Measurements from ENCODE around the gene NAV2. TPM values are rescaled to one million over a fixed set of nuclear protein-coding genes. Genes with fewer than 3 reads are reported as not detected.

Gene NAV2
- polyA plus RNA-seq, 1 donor = 8.1 TPM

DNA sequence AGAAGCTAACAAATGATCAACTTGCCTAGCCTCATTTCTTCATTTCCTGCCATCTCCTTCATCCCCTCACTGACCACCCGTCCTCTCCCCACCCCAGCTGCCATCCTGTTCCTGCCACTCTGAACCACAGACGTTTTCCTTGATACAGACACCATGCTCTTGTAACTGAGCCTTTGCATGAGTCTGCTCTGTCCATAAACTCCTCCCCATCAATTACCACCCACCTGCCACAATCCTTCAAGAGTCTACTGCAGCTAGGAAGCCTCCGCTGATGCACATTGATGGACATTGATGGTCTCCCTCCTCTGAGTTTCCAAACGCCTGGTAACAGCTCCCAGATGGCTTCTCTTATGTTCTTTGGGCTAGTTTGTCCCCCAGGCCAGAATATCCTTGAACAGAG, 253.8 kb downstream of the NAV2 start:
- DNase-seq = no peak
- Histone ChIP-seq H3K27me3 (ENCODE audit: control insufficient read depth, insufficient read depth, low read length) (no peaks in the 10 kb centered on the region), H3K9me3 (ENCODE audit: control insufficient read depth, low read depth, low read length) (no peaks in the 10 kb centered on the region), H3K4me1 (ENCODE audit: control insufficient read depth, insufficient read depth, low read length) (peaks cover 3% of the 10 kb centered on the region), H3K4me3 (ENCODE audit: low read length) (no peak overlapping the region), H3K36me3 (ENCODE audit: control insufficient read depth, insufficient read depth, low read length) (no peaks in the 10 kb centered on the region), H3K27ac (ENCODE audit: low read length) (no peak overlapping the region)
- 100% methylated on average over 1 of the region's 4 CpGs for WGBS (ENCODE audit: insufficient coverage, low lambda C conversion rate)

DNA sequence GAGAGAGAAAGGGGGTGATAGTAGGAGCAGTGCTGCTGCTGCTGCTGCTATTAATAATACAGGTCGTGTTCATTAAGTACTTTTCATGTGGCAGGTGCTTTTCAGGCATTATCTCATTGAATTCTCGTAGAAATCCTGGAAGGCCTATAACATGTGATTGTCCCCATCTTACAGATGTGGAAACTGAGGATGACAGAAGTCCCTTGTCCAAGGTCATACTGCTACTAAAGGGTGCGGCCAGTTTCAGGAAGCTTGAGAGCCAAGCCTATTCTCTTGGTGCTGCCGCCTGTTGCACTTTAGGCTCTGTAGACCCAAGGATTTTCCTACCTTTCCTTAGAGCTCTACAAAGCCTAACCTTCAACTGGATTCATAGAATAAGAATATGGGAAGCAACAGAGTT, 254.3 kb downstream of the NAV2 start:
- no peaks in the 10 kb centered on the region for H3K9me3 ChIP-seq (ENCODE audit: control insufficient read depth, low read depth, low read length)
- no peak overlapping the region for H3K27ac ChIP-seq (ENCODE audit: low read length)
- peaks cover 3% of the 10 kb centered on the region for H3K4me1 ChIP-seq (ENCODE audit: control insufficient read depth, insufficient read depth, low read length)
- no peak for DNase-seq
- no CpG with 5 or more reads among the region's 4 CpGs for WGBS (ENCODE audit: insufficient coverage, low lambda C conversion rate)
- no peaks in the 10 kb centered on the region for H3K27me3 ChIP-seq (ENCODE audit: control insufficient read depth, insufficient read depth, low read length)
- no peak overlapping the region for H3K4me3 ChIP-seq (ENCODE audit: low read length)
- H3K36me3 ChIP-seq (ENCODE audit: control insufficient read depth, insufficient read depth, low read length) = no peaks in the 10 kb centered on the region

DNA sequence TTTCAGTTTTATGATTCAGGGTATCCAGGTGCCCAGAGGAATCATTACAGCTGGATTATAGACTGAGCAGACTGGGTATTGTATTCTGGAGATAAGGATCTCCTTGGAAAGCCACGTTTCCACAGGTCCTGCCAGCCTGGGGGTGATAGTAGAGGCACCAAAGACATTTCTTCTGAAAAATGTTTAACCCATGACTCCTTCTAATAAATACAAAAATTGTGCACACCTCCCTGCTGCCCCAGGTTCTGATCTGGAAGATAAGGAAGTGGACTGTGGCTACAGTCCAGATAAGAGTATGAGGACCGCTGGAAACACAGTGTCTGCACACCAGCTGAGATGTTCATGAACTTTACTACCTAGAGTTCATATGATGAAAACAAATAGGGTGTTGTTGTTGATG, 255.2 kb downstream of the NAV2 start:
- peaks cover 8% of the 10 kb centered on the region for H3K4me1 ChIP-seq (ENCODE audit: control insufficient read depth, insufficient read depth, low read length)
- no peak overlapping the region for H3K4me3 ChIP-seq (ENCODE audit: low read length)
- no peak for DNase-seq
- no CpG with 5 or more reads among the region's 2 CpGs for WGBS (ENCODE audit: insufficient coverage, low lambda C conversion rate)
- no peaks in the 10 kb centered on the region for H3K27me3 ChIP-seq (ENCODE audit: control insufficient read depth, insufficient read depth, low read length)
- no peaks in the 10 kb centered on the region for H3K36me3 ChIP-seq (ENCODE audit: control insufficient read depth, insufficient read depth, low read length)
- H3K27ac ChIP-seq (ENCODE audit: low read length) = no peak overlapping the region
- H3K9me3 ChIP-seq (ENCODE audit: control insufficient read depth, low read depth, low read length) = no peaks in the 10 kb centered on the region

DNA sequence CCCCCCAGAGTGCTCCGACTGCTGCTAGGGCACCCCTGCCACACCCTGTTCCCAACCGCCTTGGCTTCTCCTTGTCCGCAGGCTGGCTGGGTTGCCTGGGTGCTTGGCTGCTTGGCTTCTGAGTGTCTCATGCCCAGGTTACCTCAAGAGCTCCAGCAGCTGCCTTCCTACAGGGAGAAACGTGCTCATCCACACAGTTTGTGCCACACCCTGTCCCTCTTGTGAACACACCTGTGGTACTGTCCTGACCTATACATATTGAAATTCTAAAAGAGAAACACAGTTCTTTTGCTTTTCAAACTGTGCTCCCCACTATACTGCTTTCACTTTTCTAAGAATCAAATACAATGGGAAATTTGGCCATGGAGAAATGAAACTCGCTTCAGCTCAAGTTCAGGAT, 256.2 kb downstream of the NAV2 start:
- H3K27ac ChIP-seq (ENCODE audit: low read length) = no peak overlapping the region
- no peaks in the 10 kb centered on the region for H3K36me3 ChIP-seq (ENCODE audit: control insufficient read depth, insufficient read depth, low read length)
- H3K4me1 ChIP-seq (ENCODE audit: control insufficient read depth, insufficient read depth, low read length) = peaks cover 18% of the 10 kb centered on the region
- no peak for DNase-seq
- H3K9me3 ChIP-seq (ENCODE audit: control insufficient read depth, low read depth, low read length) = no peaks in the 10 kb centered on the region
- no peaks in the 10 kb centered on the region for H3K27me3 ChIP-seq (ENCODE audit: control insufficient read depth, insufficient read depth, low read length)
- WGBS (ENCODE audit: insufficient coverage, low lambda C conversion rate) = no CpG with 5 or more reads among the region's 5 CpGs
- no peak overlapping the region for H3K4me3 ChIP-seq (ENCODE audit: low read length)

DNA sequence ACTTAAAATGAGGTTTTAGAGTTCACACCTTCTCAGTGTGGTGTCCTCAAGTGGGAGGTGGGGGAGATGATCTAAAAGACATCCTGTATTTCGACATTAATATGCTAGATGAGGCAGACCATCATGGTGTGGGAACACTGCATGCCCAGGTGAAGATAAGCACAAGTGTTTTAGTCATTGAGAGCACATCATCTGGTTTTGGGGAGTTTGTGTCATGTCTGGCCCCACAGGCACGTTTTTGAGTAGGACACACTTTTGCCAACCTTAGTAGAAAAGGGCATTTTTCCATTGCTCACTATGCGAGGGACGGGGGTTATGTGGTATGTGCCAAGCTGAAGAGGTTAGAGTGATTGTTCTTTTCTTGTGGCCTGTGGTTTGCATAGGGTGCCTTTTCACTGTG, 258.3 kb downstream of the NAV2 start:
- no peak for DNase-seq
- no peak overlapping the region for H3K27ac ChIP-seq (ENCODE audit: low read length)
- peaks cover 19% of the 10 kb centered on the region for H3K4me1 ChIP-seq (ENCODE audit: control insufficient read depth, insufficient read depth, low read length)
- H3K9me3 ChIP-seq (ENCODE audit: control insufficient read depth, low read depth, low read length) = no peaks in the 10 kb centered on the region
- no peaks in the 10 kb centered on the region for H3K27me3 ChIP-seq (ENCODE audit: control insufficient read depth, insufficient read depth, low read length)
- no peaks in the 10 kb centered on the region for H3K36me3 ChIP-seq (ENCODE audit: control insufficient read depth, insufficient read depth, low read length)
- no CpG with 5 or more reads among the region's 4 CpGs for WGBS (ENCODE audit: insufficient coverage, low lambda C conversion rate)
- H3K4me3 ChIP-seq (ENCODE audit: low read length) = no peak overlapping the region

DNA sequence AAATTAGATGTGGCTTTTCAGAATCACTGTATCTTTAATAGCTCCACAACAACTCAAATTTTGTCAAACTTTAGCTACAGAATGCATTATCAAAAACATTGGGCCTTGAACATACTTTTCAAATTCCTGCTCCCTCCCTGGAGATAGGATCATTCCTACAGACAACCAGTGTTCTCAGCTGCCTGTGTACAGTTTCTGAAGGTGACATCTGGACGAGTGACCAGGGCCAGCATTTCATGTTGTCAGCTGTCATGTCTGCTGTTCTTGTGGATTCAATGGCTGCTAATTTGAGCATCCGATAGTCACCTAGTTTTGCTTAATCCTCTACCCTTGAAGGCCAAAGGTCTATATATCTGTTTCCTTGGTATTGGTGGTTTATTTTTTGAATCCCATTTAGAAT, 259.5 kb downstream of the NAV2 start:
- whole genome bisulfite sequencing (ENCODE audit: insufficient coverage, low lambda C conversion rate) = no CpG with 5 or more reads among the region's 2 CpGs
- Histone ChIP-seq H3K9me3 (ENCODE audit: control insufficient read depth, low read depth, low read length) (no peaks in the 10 kb centered on the region), H3K4me3 (ENCODE audit: low read length) (no peak overlapping the region), H3K4me1 (ENCODE audit: control insufficient read depth, insufficient read depth, low read length) (peaks cover 30% of the 10 kb centered on the region), H3K27me3 (ENCODE audit: control insufficient read depth, insufficient read depth, low read length) (no peaks in the 10 kb centered on the region), H3K27ac (ENCODE audit: low read length) (no peak overlapping the region), H3K36me3 (ENCODE audit: control insufficient read depth, insufficient read depth, low read length) (no peaks in the 10 kb centered on the region)
- DNase-seq = no peak

DNA sequence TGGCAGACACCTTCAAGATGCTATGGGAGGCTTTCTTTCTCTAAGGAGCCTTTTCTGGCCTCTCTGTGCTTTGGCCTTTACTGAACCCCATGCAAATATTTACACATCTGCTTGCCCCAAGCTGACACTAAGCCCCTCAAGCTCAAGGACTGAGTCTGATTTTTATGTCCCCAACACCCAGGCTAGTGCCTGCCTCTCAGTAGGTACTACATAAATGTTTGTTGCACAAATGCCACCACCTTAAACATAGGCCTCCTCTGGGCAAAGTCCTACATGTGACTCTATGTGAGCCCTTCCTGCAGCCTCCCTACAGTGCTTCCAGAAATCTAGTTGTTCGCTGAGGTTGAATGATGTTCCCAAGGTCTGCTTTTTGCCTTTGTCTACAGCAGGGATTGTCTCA, 260.0 kb downstream of the NAV2 start:
- Histone ChIP-seq H3K9me3 (ENCODE audit: control insufficient read depth, low read depth, low read length) (no peaks in the 10 kb centered on the region), H3K4me3 (ENCODE audit: low read length) (no peak overlapping the region), H3K36me3 (ENCODE audit: control insufficient read depth, insufficient read depth, low read length) (no peaks in the 10 kb centered on the region), H3K4me1 (ENCODE audit: control insufficient read depth, insufficient read depth, low read length) (peaks cover 31% of the 10 kb centered on the region), H3K27ac (ENCODE audit: low read length) (peak overlapping the region; percentile 43), H3K27me3 (ENCODE audit: control insufficient read depth, insufficient read depth, low read length) (no peaks in the 10 kb centered on the region)
- DNase-seq = peak; percentile 50 to 82
- WGBS (ENCODE audit: insufficient coverage, low lambda C conversion rate) = no CpG with 5 or more reads among the region's 1 CpG

DNA sequence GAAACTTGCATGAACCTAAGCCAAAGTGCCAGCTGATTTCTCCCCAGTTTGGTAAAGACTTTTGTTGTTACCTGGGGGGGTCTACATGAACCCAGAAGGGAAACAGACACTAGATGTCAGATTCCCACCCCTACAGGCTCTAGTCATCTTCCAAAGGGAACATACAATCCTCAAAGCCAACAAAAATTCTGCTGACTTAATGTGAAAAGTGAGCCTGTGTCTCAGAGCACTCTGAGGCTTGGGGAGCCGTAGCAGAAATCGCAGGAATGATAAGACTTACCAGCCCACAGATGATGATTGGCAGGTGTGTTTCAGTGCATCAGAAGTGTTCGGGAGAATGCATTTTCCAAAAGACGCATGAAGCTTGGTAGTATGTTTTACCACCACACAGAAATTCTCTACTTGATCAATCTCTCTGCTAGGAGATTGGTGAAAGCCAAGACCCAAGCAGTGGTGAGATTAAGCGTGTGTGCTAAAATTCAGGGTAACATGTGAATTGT, 260.5 kb downstream of the NAV2 start:
- H3K27ac ChIP-seq (ENCODE audit: low read length) = peak overlapping the region; percentile 43
- H3K27me3 ChIP-seq (ENCODE audit: control insufficient read depth, insufficient read depth, low read length) = no peaks in the 10 kb centered on the region
- H3K9me3 ChIP-seq (ENCODE audit: control insufficient read depth, low read depth, low read length) = no peaks in the 10 kb centered on the region
- no CpG with 5 or more reads among the region's 5 CpGs for WGBS (ENCODE audit: insufficient coverage, low lambda C conversion rate)
- no peaks in the 10 kb centered on the region for H3K36me3 ChIP-seq (ENCODE audit: control insufficient read depth, insufficient read depth, low read length)
- no peak for DNase-seq
- H3K4me1 ChIP-seq (ENCODE audit: control insufficient read depth, insufficient read depth, low read length) = peaks cover 29% of the 10 kb centered on the region
- H3K4me3 ChIP-seq (ENCODE audit: low read length) = no peak overlapping the region

DNA sequence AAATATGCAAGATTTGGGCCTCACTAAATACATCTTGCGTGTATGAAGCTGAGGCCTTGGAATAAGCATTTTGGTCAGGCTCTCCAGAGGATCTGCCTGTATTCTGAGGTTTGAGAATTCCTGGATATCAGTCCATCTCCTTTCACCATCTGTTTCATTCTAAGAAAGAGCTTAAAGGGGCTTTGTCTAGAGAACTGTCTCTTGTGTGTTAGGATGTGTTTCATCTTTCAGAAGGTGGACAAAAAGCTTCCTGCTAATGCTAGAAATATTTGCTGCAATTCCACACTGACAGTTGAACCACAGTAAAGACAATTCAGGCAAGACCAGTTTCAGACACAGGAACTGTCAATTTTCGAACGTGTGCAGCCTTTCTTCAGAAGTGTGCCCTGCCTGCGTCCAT, 262.2 kb downstream of the NAV2 start:
- WGBS (ENCODE audit: insufficient coverage, low lambda C conversion rate) = 95% methylated on average over 3 of the region's 4 CpGs
- Histone ChIP-seq H3K36me3 (ENCODE audit: control insufficient read depth, insufficient read depth, low read length) (no peaks in the 10 kb centered on the region), H3K4me3 (ENCODE audit: low read length) (no peak overlapping the region), H3K27ac (ENCODE audit: low read length) (no peak overlapping the region), H3K4me1 (ENCODE audit: control insufficient read depth, insufficient read depth, low read length) (peaks cover 40% of the 10 kb centered on the region), H3K27me3 (ENCODE audit: control insufficient read depth, insufficient read depth, low read length) (no peaks in the 10 kb centered on the region), H3K9me3 (ENCODE audit: control insufficient read depth, low read depth, low read length) (no peaks in the 10 kb centered on the region)
- DNase-seq = no peak

DNA sequence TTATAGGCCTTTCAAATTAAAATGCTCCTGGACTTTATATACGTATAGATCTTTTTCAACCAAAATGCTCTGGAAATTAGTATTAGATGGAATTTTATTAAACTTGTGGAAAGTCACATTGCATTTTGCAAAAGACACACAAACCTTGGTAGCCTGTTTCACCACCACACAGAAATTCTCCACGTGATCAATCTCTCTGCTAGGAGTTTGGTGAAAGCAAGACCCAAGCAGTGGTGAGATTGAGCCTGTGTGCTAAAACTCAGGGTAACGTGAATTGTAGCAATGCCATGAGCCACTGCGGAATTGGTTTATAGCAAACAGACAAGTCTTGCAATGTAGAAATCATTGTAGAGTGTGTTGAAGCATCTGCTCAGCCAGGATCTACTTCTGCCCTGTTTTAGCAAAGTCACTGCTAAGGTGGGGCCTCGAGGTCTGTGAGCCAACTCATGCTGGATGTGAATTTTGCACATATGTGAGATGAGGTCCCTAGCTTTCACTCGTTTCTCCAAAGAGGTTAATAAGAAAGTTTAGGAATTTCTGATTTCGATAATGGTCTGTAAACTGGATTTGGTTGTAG, 262.9 kb downstream of the NAV2 start:
- no peak for DNase-seq
- WGBS (ENCODE audit: insufficient coverage, low lambda C conversion rate) = 100% methylated on average over 1 of the region's 7 CpGs
- H3K4me1 ChIP-seq (ENCODE audit: control insufficient read depth, insufficient read depth, low read length) = peaks cover 42% of the 10 kb centered on the region
- H3K27me3 ChIP-seq (ENCODE audit: control insufficient read depth, insufficient read depth, low read length) = no peaks in the 10 kb centered on the region
- H3K36me3 ChIP-seq (ENCODE audit: control insufficient read depth, insufficient read depth, low read length) = no peaks in the 10 kb centered on the region
- no peaks in the 10 kb centered on the region for H3K9me3 ChIP-seq (ENCODE audit: control insufficient read depth, low read depth, low read length)
- H3K4me3 ChIP-seq (ENCODE audit: low read length) = no peak overlapping the region
- no peak overlapping the region for H3K27ac ChIP-seq (ENCODE audit: low read length)

DNA sequence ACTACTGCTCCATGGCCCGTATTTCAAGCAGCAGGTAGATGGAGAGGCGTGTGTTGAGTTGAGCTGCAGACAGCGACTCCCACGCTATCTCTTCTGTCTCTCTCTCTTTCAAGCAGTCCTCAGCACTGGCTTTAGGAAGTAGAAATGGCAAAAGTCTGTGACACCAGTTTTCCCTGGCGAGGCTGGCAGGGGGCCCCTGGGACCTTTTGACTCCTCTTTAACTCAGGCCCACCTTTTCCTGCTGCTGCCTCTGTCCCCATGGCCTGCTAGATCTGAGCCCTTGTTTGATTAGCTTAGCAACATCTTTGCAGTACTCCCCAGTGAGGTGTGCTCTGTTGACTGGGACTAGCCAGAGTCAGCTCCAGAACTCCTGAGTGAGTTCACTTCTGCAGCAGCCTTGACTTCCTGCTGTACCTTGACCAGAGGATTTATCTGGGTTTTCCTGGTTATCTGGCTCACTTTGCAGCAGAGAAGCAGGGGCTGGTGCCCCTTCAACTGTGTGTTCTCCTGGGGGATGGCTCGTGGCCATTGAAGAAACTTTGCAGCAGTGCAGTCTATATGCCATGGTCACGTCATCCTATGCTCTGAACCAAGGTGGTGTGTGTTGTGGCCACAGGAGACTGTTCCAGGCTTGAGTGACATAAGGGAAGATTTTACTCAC, 263.8 kb downstream of the NAV2 start:
- Histone ChIP-seq H3K27me3 (ENCODE audit: control insufficient read depth, insufficient read depth, low read length) (no peaks in the 10 kb centered on the region), H3K4me3 (ENCODE audit: low read length) (no peak overlapping the region), H3K27ac (ENCODE audit: low read length) (peak overlapping the region; percentile 30), H3K4me1 (ENCODE audit: control insufficient read depth, insufficient read depth, low read length) (peaks cover 50% of the 10 kb centered on the region), H3K9me3 (ENCODE audit: control insufficient read depth, low read depth, low read length) (no peaks in the 10 kb centered on the region), H3K36me3 (ENCODE audit: control insufficient read depth, insufficient read depth, low read length) (no peaks in the 10 kb centered on the region)
- peak in 1 of 2 donors; percentile 72 for DNase-seq
- WGBS (ENCODE audit: insufficient coverage, low lambda C conversion rate) = 100% methylated on average over 1 of the region's 7 CpGs
